Measurements from ENCODE around the gene KRTAP4-12. TPM values are rescaled to one million over a fixed set of nuclear protein-coding genes. Genes with fewer than 3 reads are reported as not detected.

The KRTAP4-12 gene
- total RNA-seq, 1 experiment from 2014 or later: not detected

DNA sequence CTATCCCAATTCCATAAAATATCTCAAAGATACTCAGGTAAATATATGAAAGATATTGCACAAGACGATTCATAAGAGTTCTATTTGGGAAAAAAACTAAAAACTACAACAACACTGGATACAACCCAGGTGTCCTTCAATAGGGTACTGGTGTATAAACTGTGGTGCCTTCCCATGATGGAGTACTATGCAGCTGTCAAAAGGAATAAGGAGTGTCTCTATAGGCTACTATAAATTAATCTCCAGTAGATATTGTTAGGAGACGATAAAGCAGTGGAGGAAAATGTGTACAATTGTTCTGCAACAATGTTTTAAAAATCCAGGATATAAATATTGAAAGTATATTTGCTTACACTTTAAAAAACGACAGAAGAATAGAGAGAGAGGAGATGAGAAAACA is 2.4 kb upstream of the KRTAP4-12 start (continued):
- TF ChIP-seq, protein P1, sequence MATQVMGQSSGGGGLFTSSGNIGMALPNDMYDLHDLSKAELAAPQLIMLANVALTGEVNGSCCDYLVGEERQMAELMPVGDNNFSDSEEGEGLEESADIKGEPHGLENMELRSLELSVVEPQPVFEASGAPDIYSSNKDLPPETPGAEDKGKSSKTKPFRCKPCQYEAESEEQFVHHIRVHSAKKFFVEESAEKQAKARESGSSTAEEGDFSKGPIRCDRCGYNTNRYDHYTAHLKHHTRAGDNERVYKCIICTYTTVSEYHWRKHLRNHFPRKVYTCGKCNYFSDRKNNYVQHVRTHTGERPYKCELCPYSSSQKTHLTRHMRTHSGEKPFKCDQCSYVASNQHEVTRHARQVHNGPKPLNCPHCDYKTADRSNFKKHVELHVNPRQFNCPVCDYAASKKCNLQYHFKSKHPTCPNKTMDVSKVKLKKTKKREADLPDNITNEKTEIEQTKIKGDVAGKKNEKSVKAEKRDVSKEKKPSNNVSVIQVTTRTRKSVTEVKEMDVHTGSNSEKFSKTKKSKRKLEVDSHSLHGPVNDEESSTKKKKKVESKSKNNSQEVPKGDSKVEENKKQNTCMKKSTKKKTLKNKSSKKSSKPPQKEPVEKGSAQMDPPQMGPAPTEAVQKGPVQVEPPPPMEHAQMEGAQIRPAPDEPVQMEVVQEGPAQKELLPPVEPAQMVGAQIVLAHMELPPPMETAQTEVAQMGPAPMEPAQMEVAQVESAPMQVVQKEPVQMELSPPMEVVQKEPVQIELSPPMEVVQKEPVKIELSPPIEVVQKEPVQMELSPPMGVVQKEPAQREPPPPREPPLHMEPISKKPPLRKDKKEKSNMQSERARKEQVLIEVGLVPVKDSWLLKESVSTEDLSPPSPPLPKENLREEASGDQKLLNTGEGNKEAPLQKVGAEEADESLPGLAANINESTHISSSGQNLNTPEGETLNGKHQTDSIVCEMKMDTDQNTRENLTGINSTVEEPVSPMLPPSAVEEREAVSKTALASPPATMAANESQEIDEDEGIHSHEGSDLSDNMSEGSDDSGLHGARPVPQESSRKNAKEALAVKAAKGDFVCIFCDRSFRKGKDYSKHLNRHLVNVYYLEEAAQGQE (IDR thresholded peaks at IDR 0.05; ENCODE audit: low read depth): no peak
- no peak for TF ChIP-seq RAD21 (IDR thresholded peaks at IDR 0.05; ENCODE audit: low read depth)
- TF ChIP-seq JUND (IDR thresholded peaks at IDR 0.05): no peak
- no peak for TF ChIP-seq EGR1 (IDR thresholded peaks at IDR 0.05; ENCODE audit: low read depth)
- TF ChIP-seq CBX3 (IDR thresholded peaks at IDR 0.05; ENCODE audit: low read depth): no peak
- no peak for TF ChIP-seq YY1 (IDR thresholded peaks at IDR 0.05; ENCODE audit: extremely low read depth, insufficient replicate concordance, low read depth, low read length)
- no peak for TF ChIP-seq ELF1 (IDR thresholded peaks at IDR 0.05; ENCODE audit: borderline replicate concordance, low read depth)
- TF ChIP-seq SP1 (IDR thresholded peaks at IDR 0.05; ENCODE audit: low read depth): no peak

DNA sequence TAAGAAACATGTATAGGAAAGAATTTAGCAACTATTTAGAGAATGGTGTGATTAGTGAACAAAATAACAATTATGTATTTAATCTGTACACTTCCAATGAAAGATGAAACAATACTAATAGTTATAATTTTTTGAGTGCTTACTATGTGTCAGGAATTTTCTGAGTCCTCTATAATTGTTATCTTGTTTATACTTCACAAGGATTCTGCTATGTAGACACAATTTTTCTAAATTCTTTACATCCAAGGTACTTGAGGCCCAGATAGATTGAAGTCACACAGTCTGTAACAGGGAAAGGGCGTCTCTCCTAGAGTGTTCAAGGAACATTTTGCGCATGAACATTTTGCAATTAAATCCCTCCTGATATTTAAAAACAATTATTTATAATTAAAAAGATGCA is 1.1 kb upstream of the KRTAP4-12 start:
- H3K27me3 ChIP-seq (ENCODE audit: insufficient read depth, low read length): no peaks in the 10 kb centered on the region
- H3K4me3 ChIP-seq (replicated peaks in 1 of 2; ENCODE audit: low read depth in 1 of 2, low read length in 2 of 2): no peak overlapping the region
- no peak overlapping the region for H3K4me2 ChIP-seq (ENCODE audit: low read length)
- H3K9me3 ChIP-seq (ENCODE audit: control insufficient read depth in 1 of 2, insufficient read depth in 1 of 2, low read depth in 1 of 2, low read length in 2 of 2): peaks cover 0 to 14% of the 10 kb centered on the region in 2 experiments; a peak in 1 of 4 replicates
- H2AFZ ChIP-seq (ENCODE audit: low read depth, low read length, poor library complexity, severe bottlenecking): no peak overlapping the region
- BruUV-seq (replicated peaks): no TSS peak
- intact Hi-C loops (cut with micrococcal nuclease): no loop called here
- peak overlapping the region; percentile 2; the same call in 1 of the 2 replicates for H3K27ac ChIP-seq (ENCODE audit: low read depth, low read length)
- H3K79me2 ChIP-seq (ENCODE audit: insufficient read depth, low read length): no peaks in the 10 kb centered on the region
- ChIA-PET CTCF (no interaction called here), RAD21 (ENCODE audit: low non-redundant PET in 1 of 2, low total read pairs in 2 of 2, uncharacterized antibody in 2 of 2, unreplicated experiment in 2 of 2) (no interaction called here), POLR2A (no interaction called here)
- H3K9me2 ChIP-seq (ENCODE audit: insufficient read depth): no peaks in the 10 kb centered on the region
- H3K36me3 ChIP-seq (ENCODE audit: control insufficient read depth in 1 of 2, insufficient read depth in 2 of 2, low read length in 2 of 2): peaks cover 0 to 3% of the 10 kb centered on the region in 2 experiments; a peak in 1 of 4 replicates
- ATAC-seq: no peak
- H3K4me1 ChIP-seq (ENCODE audit: control insufficient read depth in 1 of 2, insufficient read depth in 2 of 2, low read length in 2 of 2): peaks cover 0 to 27% of the 10 kb centered on the region in 2 experiments; a peak in 2 of 4 replicates
- H3K9ac ChIP-seq (ENCODE audit: low read length): no peak overlapping the region
- DNase-seq (ENCODE audit: low read depth, low spot score): no peak
- no peaks in the 10 kb centered on the region for H4K20me1 ChIP-seq (ENCODE audit: insufficient read depth)
- TF ChIP-seq, protein P1 (IDR thresholded peaks at IDR 0.05; ENCODE audit: low read depth): no peak
- TF ChIP-seq, protein P2, sequence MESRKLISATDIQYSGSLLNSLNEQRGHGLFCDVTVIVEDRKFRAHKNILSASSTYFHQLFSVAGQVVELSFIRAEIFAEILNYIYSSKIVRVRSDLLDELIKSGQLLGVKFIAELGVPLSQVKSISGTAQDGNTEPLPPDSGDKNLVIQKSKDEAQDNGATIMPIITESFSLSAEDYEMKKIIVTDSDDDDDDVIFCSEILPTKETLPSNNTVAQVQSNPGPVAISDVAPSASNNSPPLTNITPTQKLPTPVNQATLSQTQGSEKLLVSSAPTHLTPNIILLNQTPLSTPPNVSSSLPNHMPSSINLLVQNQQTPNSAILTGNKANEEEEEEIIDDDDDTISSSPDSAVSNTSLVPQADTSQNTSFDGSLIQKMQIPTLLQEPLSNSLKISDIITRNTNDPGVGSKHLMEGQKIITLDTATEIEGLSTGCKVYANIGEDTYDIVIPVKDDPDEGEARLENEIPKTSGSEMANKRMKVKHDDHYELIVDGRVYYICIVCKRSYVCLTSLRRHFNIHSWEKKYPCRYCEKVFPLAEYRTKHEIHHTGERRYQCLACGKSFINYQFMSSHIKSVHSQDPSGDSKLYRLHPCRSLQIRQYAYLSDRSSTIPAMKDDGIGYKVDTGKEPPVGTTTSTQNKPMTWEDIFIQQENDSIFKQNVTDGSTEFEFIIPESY (IDR thresholded peaks at IDR 0.05; ENCODE audit: extremely low read depth, insufficient replicate concordance, low read length): no peak
- TF ChIP-seq, protein P3, sequence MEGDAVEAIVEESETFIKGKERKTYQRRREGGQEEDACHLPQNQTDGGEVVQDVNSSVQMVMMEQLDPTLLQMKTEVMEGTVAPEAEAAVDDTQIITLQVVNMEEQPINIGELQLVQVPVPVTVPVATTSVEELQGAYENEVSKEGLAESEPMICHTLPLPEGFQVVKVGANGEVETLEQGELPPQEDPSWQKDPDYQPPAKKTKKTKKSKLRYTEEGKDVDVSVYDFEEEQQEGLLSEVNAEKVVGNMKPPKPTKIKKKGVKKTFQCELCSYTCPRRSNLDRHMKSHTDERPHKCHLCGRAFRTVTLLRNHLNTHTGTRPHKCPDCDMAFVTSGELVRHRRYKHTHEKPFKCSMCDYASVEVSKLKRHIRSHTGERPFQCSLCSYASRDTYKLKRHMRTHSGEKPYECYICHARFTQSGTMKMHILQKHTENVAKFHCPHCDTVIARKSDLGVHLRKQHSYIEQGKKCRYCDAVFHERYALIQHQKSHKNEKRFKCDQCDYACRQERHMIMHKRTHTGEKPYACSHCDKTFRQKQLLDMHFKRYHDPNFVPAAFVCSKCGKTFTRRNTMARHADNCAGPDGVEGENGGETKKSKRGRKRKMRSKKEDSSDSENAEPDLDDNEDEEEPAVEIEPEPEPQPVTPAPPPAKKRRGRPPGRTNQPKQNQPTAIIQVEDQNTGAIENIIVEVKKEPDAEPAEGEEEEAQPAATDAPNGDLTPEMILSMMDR (IDR thresholded peaks at IDR 0.05 in 2 of 3, conservative IDR thresholded peaks at IDR 0.05 in 1 of 3; ENCODE audit: borderline replicate concordance in 1 of 3, insufficient read depth in 1 of 3, low read depth in 2 of 3, low read length in 2 of 3): no peak
- no peak for TF ChIP-seq POLR2A (IDR thresholded peaks at IDR 0.05; ENCODE audit: borderline replicate concordance, extremely low read depth, insufficient read depth, insufficient read length)
- TF ChIP-seq EZH2phosphoT487 (IDR thresholded peaks at IDR 0.05; ENCODE audit: borderline replicate concordance): no peak
- no peak for TF ChIP-seq CEBPB (IDR thresholded peaks at IDR 0.05; ENCODE audit: low read depth)
- TF ChIP-seq CBX3 (IDR thresholded peaks at IDR 0.05; ENCODE audit: low read depth): no peak
- no peak for TF ChIP-seq ZFX (IDR thresholded peaks at IDR 0.05)
